ENCODE results near the gene DNLZ.

DNA sequence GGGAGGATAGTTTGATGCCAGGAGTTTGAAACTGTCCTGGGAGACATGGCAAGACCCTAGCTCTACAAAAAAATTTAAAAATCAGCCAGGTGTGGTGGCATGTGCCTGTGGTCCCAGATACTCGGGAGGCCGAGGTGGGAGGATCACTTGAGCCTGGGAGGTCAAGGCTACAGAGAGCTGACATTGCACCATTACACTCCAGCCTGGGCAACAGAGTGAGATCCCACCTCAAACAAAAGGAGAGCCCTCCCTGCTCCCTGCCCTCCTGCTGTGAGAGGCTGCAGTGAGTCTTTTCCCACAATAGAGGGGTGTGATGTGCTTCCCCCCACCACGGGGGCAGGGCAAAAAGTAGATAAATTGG is 49.5 kb downstream of the DNLZ start:
- TF ChIP-seq, protein P1, sequence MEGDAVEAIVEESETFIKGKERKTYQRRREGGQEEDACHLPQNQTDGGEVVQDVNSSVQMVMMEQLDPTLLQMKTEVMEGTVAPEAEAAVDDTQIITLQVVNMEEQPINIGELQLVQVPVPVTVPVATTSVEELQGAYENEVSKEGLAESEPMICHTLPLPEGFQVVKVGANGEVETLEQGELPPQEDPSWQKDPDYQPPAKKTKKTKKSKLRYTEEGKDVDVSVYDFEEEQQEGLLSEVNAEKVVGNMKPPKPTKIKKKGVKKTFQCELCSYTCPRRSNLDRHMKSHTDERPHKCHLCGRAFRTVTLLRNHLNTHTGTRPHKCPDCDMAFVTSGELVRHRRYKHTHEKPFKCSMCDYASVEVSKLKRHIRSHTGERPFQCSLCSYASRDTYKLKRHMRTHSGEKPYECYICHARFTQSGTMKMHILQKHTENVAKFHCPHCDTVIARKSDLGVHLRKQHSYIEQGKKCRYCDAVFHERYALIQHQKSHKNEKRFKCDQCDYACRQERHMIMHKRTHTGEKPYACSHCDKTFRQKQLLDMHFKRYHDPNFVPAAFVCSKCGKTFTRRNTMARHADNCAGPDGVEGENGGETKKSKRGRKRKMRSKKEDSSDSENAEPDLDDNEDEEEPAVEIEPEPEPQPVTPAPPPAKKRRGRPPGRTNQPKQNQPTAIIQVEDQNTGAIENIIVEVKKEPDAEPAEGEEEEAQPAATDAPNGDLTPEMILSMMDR (IDR thresholded peaks at IDR 0.05 in 8 of 11, conservative IDR thresholded peaks at IDR 0.05 in 3 of 11): no peak
- TF ChIP-seq POLR2AphosphoS5 (IDR thresholded peaks at IDR 0.05) (no peak), POLR2A (IDR thresholded peaks at IDR 0.05) (no peak)

All from spleen (tissue), 7 donors.